GM12865 (cell line): Measurements from ENCODE around the gene KRTAP5-8.
"Not testable (repeated sequence)": the region's sequence is repeated elsewhere in the genome, so short reads cannot be mapped to it uniquely, and the experiment has no call there.

Source experiments
- DNase-seq: peaks from one replicate; pipeline ENCODE4 v3.0.0; 2010; ENCODE audit warnings: low read depth
- H3K4me3 ChIP-seq: 2 replicates; pipeline ENCODE4 v1.5.1; 2011; ENCODE audit warnings: mild to moderate bottlenecking, low read depth, low read length, control low read depth
- TF ChIP-seq, protein P1 (sequence below): IDR thresholded peaks from 2 replicates; pipeline ENCODE4 v1.5.1; 2011; ENCODE audit warnings: low read length, control low read depth, low read depth, inconsistent platforms; ENCODE audit not compliant: insufficient read depth; ENCODE audit errors: missing control alignments

KRTAP5-8 gene

DNA sequence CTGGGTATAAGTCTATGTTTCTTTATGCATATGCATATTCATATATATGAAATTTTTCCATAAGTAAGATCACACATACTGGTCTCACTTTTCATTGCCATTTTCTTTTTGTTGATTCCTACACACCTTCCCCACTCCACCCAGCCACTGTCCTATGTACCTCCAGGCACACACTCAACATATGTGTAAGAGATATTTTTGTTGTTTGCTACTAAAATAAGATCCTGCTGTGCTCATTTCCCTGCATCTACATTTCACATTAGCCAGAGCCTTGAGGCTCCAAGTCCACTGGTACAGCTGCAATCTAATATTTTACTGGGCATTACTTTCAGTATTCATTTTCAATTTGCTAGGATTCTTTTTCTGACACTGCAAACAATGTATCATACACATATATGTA, 19.4 kb downstream of the KRTAP5-8 start:
- DNase-seq = no peak
- TF ChIP-seq, protein P1, sequence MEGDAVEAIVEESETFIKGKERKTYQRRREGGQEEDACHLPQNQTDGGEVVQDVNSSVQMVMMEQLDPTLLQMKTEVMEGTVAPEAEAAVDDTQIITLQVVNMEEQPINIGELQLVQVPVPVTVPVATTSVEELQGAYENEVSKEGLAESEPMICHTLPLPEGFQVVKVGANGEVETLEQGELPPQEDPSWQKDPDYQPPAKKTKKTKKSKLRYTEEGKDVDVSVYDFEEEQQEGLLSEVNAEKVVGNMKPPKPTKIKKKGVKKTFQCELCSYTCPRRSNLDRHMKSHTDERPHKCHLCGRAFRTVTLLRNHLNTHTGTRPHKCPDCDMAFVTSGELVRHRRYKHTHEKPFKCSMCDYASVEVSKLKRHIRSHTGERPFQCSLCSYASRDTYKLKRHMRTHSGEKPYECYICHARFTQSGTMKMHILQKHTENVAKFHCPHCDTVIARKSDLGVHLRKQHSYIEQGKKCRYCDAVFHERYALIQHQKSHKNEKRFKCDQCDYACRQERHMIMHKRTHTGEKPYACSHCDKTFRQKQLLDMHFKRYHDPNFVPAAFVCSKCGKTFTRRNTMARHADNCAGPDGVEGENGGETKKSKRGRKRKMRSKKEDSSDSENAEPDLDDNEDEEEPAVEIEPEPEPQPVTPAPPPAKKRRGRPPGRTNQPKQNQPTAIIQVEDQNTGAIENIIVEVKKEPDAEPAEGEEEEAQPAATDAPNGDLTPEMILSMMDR = no peak
- H3K4me3 ChIP-seq = no peak overlapping the region

DNA sequence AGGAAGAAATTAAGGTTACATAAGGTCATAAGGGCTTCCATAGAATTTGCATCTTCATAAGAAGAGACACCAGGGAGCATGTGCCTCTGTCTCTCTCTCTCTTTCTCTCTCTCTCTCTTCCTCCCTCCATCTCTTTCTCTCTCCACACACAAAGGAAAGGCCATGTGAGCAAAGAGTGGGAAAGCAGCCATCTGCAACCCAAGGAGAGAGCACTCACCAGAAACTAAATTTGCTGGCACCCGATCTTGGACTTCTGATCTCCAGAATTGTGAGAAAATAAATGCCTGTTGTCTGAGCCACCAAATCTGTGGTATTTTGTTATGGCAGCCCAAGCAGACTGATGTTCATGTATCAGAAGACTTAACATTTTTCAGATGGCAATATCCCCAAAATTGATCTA, 21.2 kb downstream of the KRTAP5-8 start:
- no peak overlapping the region for H3K4me3 ChIP-seq
- no peak for DNase-seq
- TF ChIP-seq, protein P1 = no peak

DNA sequence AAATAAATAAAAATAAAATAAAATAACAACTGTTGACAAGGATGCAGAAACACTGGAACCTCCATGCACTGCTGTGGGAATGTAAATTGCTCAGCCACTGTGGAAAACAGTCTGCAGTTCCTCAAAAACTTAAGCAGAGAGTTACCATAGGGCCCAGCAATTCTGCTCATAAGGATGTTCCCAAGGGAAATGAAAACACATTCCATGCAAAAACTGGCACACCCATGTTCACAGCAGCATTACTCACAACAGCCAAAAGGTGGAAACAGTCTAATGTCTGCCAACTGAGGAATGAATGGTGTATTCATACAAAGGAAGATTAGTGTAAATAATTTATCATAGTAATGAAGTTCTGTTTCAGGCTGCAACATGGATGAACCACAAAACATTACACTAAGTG, 24.3 kb downstream of the KRTAP5-8 start:
- TF ChIP-seq, protein P1 = no peak
- H3K4me3 ChIP-seq = no peak overlapping the region
- no peak for DNase-seq

DNA sequence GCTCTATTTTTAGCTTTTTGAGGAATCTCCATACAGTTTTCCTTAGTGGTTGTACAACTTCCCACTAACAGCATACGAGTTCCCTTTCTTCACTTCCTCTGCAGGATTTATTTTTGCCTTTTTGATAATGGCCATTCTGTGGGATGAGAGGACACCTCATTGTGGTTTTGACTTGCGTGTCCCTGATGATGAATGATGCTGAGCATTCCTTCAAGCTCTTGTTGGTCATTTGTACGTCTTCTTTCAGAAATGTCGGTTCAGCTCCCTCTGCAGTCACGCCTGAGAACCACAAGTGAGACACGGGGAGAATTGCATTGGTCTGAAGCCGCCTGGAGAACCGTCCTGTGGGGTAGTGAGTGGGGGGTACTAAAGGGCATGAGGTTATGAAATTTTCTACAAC, 25.6 kb downstream of the KRTAP5-8 start:
- TF ChIP-seq, protein P1 = peak; percentile 67
- H3K4me3 ChIP-seq = no peak overlapping the region
- peak; percentile 74 for DNase-seq

DNA sequence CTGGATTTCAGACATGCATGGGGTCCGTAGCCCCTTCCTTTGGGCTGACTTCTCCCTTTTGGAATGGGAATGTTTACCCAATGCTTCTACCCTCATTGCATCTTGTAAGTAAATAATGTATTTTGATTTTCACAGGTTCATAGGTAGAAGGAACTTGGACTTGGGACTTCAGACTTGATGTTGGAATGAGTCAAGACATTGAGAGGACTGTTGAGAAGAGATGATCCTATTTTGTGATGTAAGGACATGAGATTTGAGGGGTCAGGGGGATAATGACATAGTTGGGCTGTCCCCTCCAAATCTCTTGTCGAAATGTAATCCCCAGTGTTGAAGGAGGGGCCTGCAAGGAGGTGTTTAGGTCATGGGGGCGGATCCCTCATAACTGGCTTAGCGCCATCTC, 26.6 kb downstream of the KRTAP5-8 start:
- TF ChIP-seq, protein P1 = no peak
- H3K4me3 ChIP-seq = no peak overlapping the region
- DNase-seq = no peak

DNA sequence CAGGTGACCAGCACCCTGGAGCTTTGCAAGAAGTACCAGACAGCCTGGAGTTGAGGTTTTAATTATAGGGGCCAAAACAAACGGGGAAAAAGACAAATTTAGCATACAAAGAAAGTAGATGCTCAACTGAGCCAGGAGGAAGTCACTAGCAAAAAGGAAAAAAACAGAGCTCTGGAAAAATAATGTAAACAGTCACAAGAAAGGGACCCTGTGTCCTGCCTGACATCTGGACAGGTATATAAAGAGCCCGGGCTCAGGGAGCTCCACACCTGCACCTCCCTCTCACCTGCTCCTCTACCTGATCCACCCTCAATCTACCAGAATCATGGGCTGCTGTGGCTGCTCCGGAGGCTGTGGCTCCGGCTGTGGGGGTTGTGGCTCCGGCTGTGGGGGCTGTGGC, 27.4 kb downstream of the KRTAP5-8 start, which contains the start of gene KRTAP5-10:
TSS of gene KRTAP5-10 (plus strand) at position 301 of the 400 bp plus-strand sequence. CDS start at position 326, 25 bp downstream.
- DNase-seq = no peak
- no peak within 1 kb of the TSS for H3K4me3 ChIP-seq
- TF ChIP-seq, protein P1 = no peak

DNA sequence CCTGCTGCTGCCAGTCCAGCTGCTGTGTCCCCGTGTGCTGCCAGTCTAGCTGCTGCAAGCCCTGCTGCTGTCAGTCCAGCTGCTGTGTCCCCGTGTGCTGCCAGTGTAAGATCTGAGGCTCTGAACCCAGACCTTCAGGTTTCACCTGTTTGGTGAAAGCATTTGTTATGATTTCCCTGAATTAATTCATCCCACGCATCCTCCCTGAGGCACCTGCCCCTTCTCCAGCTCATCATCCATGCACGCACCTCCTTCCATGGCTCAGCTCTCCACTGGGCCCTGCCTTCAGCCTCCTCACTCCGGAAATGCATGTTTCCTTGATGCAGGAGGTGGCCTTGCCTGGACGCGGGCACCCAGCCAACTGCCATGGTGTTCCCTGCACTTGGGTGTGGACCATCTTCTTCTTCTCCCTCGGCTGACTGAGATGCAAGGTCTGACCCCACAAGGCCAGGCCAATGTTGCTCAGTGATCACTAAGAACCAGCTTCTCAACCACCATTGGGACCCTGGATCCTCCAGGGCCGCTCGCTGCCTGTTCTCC, 28.3 kb downstream of the KRTAP5-8 start:
- no peak overlapping the region for H3K4me3 ChIP-seq
- TF ChIP-seq, protein P1 = no peak
- no peak for DNase-seq

DNA sequence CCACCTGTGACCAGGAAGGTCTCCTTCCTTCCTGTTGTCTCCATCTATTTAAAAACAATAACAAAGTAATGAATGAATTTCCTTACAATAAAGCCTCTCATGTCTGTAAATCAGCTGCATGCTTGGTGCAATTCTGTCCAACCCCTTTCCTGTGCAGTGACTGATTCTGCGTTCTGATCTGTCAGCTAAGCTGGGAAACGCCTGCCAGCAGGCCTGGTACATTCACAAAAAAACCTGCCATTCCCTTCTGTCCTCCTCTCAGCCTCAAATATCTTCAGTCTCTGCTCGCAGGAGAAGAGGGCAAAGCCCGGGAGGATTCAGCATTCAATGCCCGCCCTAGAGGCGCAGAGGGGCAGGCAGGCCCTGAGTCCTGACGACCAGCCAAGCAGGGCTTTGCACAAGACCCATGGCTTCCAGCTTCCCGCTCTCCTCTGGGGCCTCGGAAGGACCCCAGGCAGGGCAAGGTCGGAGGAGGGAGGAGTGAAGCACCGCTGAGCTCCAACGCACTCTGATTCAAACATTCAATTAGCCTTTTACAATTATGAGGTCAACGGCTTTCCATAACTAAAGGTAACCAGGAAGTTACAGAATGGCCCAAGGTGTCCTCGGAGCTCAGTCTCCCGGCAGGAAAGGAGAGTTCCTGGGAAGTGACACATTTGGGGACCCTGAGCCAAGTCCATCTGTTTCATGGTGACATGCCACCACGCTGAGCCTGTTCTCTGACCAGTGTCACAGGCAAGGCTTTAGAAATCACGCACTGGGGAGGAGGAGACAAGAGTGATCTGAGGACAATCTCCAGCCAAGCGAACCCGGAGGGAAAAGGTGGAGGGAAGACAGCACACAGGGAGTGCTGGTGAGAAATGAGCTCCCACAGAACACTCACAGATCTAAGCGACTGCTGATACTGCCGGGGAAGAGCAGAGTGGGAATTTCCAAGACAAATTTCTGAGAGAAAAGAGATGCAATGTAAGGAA, 29.1 kb downstream of the KRTAP5-8 start:
- not testable (repeated sequence) for H3K4me3 ChIP-seq, DNase-seq

DNA sequence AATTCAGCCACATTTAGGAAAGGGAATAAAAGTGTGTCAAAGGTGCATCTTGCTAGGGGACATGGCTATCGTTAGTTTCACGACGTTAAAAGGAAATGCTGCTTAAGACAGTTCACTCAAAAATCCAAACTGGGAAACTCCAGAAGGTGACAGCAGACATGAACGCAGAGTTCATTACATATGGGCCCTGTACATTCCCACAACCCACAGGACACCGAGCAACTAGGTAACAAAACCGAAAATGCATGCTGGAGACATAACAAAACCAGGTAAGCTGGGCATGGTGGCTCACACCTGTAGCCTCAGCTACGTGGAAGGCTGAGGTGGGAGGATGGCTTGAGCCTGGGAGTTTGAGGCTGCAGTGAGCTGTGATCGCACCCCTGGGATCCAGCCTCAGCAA, 29.8 kb downstream of the KRTAP5-8 start:
- not testable (repeated sequence) for H3K4me3 ChIP-seq
- peak; percentile 28 for DNase-seq
